BLaER1 treated with 17β-estradiol and CSF1 and Interleukin-3, amounts not matched to agents 10 nM and 100 nM (cell line): Measurements from ENCODE around the gene F10.
"Not testable (repeated sequence)": the region's sequence is repeated elsewhere in the genome, so short reads cannot be mapped to it uniquely, and the experiment has no call there.

Experiments used
- H3K27ac ChIP-seq, 11 experiments: shearing (Covaris generic); formaldehyde crosslinking; 2 replicates each; pipeline ENCODE4 v1.8.1; 2022
- H3K27me3 ChIP-seq, 11 experiments: shearing (Covaris generic); formaldehyde crosslinking; 2 replicates each; pipeline ENCODE4 v1.8.1; 2022
- H3K36me3 ChIP-seq, 11 experiments: shearing (Covaris generic); formaldehyde crosslinking; 2 replicates each; pipeline ENCODE4 v1.8.1; 2022
- H3K4me1 ChIP-seq, 10 experiments: shearing (Covaris generic); formaldehyde crosslinking; 2 replicates each; pipeline ENCODE4 v1.8.1; 2022
- H3K4me2 ChIP-seq, 11 experiments: shearing (Covaris generic); formaldehyde crosslinking; 2 replicates each; pipeline ENCODE4 v1.8.1; 2022
- H3K4me3 ChIP-seq, 10 experiments: shearing (Covaris generic); formaldehyde crosslinking; 2 replicates each; pipeline ENCODE4 v1.8.1; 2022
- H3K9ac ChIP-seq, 11 experiments: shearing (Covaris generic); formaldehyde crosslinking; 2 replicates each; pipeline ENCODE4 v1.8.1; 2022
- H3K9me3 ChIP-seq, 11 experiments: shearing (Covaris generic); formaldehyde crosslinking; replicated peaks in 1 of 11; 2 replicates each; pipeline ENCODE4 v1.8.1; 2022
- H4K20me1 ChIP-seq, 11 experiments: shearing (Covaris generic); formaldehyde crosslinking; 2 replicates each; pipeline ENCODE4 v1.8.1; 2022
- Cebpa-rat ChIP-seq, 11 experiments: shearing (Covaris generic); IDR thresholded peaks; 2 replicates each; pipeline ENCODE4 v1.8.1; 2022

The F10 gene

GRCh38 chr13:113103646-113104045, 19.0 kb upstream of the F10 start:
- no peak overlapping the region for H3K9ac ChIP-seq
- no peaks in the 10 kb centered on the region for H3K36me3 ChIP-seq
- no peak overlapping the region for H3K4me3 ChIP-seq
- H3K4me2 ChIP-seq = peak overlapping the region in 4 of 11 experiments; percentile 2 to 21 (median 16); a peak in 6 of 22 replicates
- H4K20me1 ChIP-seq = peaks cover 0 to 8% (median 0%) of the 10 kb centered on the region in 11 experiments; a peak in 1 of 22 replicates
- no peak for TF ChIP-seq Cebpa-rat (IDR thresholded peaks at IDR 0.05)
- H3K27me3 ChIP-seq = no peaks in the 10 kb centered on the region
- peaks cover 0 to 6% (median 3%) of the 10 kb centered on the region in 11 experiments; a peak in 7 of 22 replicates for H3K9me3 ChIP-seq
- H3K27ac ChIP-seq = no peak overlapping the region
- H3K4me1 ChIP-seq = peaks cover 0 to 17% (median 9%) of the 10 kb centered on the region in 10 experiments; a peak in 13 of 20 replicates

DNA sequence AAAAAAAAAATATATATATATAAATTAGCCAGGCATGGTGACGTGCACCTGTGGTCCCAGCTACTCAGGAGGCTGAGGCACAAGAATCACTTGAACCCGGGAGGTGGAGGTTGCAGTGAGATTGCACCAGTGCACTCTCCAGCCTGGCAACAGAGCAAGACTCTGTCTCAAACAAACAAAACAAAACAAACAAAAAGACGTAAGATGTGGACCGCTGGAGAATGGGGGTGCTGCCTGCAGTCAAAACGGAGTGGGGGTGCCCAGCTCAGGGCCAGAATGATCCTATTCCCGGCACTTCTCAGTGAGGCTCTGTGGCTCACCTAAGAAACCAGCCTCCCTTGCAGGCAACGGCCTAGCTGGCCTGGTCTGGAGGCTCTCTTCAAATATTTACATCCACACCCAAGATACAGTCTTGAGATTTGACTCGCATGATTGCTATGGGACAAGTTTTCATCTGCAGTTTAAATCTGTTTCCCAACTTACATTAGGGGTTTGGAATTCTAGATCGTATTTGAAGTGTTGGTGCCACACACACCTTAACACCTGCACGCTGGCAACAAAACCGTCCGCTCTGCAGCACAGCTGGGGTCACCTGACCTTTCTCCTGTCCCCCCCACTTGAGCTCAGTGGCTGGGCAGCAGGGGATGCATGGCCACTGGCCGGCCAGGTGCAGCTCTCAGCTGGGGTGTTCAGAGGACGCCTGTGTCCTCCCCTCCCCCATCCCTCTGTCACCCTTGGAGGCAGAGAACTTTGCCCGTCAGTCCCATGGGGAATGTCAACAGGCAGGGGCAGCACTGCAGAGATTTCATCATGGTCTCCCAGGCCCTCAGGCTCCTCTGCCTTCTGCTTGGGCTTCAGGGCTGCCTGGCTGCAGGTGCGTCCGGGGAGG, 17.3 kb upstream of the F10 start, which contains the start of gene F7:
F7 (plus strand) TSS at position 760 of the 889 bp plus-strand sequence; CDS start at position 811, 51 bp downstream.
- no peaks in the 10 kb centered on the region for H3K27me3 ChIP-seq
- H4K20me1 ChIP-seq = peaks cover 0 to 8% (median 0%) of the 10 kb centered on the region in 11 experiments; a peak in 1 of 22 replicates
- H3K4me2 ChIP-seq = peak within 1 kb of the TSS in 8 of 11 experiments; percentile 7 to 51 (median 20); a peak in 9 of 22 replicates
- peaks cover 0 to 17% (median 9%) of the 10 kb centered on the region in 10 experiments; a peak in 13 of 20 replicates for H3K4me1 ChIP-seq
- H3K9me3 ChIP-seq = peaks cover 13 to 21% (median 19%) of the 10 kb centered on the region in 11 experiments
- H3K36me3 ChIP-seq = no peaks in the 10 kb centered on the region
- peak within 1 kb of the TSS in 2 of 11 experiments; percentile 13 to 25; a peak in 2 of 22 replicates for H3K9ac ChIP-seq
- H3K27ac ChIP-seq = no peak within 1 kb of the TSS
- no peak for TF ChIP-seq Cebpa-rat (IDR thresholded peaks at IDR 0.05)
- no peak within 1 kb of the TSS for H3K4me3 ChIP-seq

- peaks cover 0 to 8% (median 0%) of the 10 kb centered on the region in 11 experiments; a peak in 1 of 22 replicates for H4K20me1 ChIP-seq
Observed at GRCh38 chr13:113105921-113106452, 16.6 kb upstream of the F10 start.

GRCh38 chr13:113106711-113107351, 15.8 kb upstream of the F10 start:
- Histone ChIP-seq H3K27ac (no peak overlapping the region), H3K4me2 (no peak overlapping the region), H3K9me3 (peaks cover 21 to 30% (median 26%) of the 10 kb centered on the region in 11 experiments), H4K20me1 (peaks cover 0 to 8% (median 0%) of the 10 kb centered on the region in 11 experiments; a peak in 1 of 22 replicates), H3K27me3 (no peaks in the 10 kb centered on the region), H3K4me1 (peaks cover 0 to 17% (median 9%) of the 10 kb centered on the region in 10 experiments; a peak in 13 of 20 replicates), H3K9ac (no peak overlapping the region), H3K36me3 (no peaks in the 10 kb centered on the region), H3K4me3 (no peak overlapping the region)
- no peak for TF ChIP-seq Cebpa-rat (IDR thresholded peaks at IDR 0.05)

More at GRCh38 chr13:113105921-113106452, 16.6 kb upstream of the F10 start:
- no peaks in the 10 kb centered on the region for H3K36me3 ChIP-seq
- H3K4me1 ChIP-seq = peaks cover 0 to 17% (median 9%) of the 10 kb centered on the region in 10 experiments; a peak in 13 of 20 replicates
- H3K9ac ChIP-seq = peak overlapping the region in 1 of 11 experiments; percentile 25; a peak in 1 of 22 replicates
- H3K4me2 ChIP-seq = peak overlapping the region in 8 of 11 experiments; percentile 7 to 51 (median 20); a peak in 9 of 22 replicates
- TF ChIP-seq Cebpa-rat (IDR thresholded peaks at IDR 0.05) = no peak
- H3K4me3 ChIP-seq = no peak overlapping the region
- H3K27ac ChIP-seq = no peak overlapping the region
- H3K9me3 ChIP-seq = peaks cover 20 to 28% (median 26%) of the 10 kb centered on the region in 11 experiments
- no peaks in the 10 kb centered on the region for H3K27me3 ChIP-seq

DNA sequence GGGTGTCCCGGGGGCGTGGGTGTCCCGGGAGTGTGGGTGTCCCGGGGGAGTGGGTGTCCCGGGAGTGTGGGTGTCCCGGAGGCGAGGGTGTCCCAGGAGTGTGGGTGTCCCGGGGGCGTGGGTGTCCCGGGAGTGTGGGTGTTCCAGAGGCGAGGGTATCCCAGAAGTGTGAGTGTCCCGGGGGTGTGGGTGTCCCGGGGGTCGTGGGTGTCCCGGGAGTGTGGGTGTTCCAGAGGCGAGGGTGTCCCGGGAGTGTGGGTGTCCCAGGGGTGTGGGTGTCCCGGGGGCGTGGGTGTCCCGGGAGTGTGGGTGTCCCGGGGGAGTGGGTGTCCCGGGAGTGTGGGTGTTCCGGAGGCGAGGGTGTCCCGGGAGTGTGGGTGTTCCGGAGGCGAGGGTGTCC, 14.1 kb upstream of the F10 start:
- not testable (repeated sequence) for H3K9ac ChIP-seq, H3K36me3 ChIP-seq
- H3K9me3 ChIP-seq = peaks cover 21 to 30% (median 26%) of the 10 kb centered on the region in 11 experiments

DNA sequence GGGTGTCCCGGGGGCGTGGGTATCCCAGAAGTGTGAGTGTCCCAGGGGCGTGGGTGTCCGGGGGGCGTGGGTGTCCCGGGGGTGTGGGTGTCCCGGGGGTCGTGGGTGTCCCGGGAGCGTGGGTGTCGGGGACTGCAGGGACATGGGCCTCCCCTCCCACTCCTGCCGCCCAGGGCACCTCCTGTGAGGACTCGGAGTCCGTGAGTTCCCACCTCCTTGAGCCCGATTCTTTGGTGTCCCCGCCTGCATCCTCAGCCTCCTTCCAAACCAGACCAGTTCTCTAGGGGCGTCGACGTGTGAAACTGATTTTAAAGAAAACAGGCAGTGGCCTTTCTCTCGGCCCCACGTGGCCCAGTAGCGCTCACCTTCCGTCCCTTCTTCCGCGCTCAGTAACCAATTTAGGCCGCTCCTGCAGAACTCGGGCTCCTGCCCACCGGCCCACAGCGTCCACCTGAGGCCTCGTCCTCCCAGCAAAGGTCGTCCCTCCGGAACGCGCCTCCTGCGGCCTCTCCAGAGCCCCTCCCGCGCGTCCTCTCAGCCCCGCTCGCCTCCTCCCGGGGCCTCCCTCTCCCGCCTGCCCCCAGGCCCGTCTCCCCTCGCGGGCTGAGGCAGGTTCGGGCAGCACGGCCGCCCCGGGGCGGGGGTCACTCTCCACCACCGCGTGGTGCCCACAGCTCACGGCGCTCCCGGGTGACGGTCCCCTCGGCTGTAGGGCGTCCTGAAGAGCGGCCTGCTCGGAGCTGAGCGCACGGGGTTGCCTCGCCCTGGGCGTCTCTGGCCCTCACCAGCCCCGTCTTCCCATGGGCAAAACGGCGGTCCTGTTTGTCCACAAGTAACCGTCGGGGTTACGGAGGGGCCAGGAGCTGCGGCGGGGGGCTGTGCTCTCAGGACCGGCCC, 13.2 kb upstream of the F10 start:
- H3K4me3 ChIP-seq = no peak overlapping the region
- H3K9ac ChIP-seq = no peak overlapping the region
- 0 out of 22 replicates have a peak, but pooled peaks cover 0 to 4% (median 0%) of the 10 kb centered on the region in 11 experiments for H4K20me1 ChIP-seq
- H3K9me3 ChIP-seq = peaks cover 21 to 30% (median 26%) of the 10 kb centered on the region in 11 experiments
- no peak overlapping the region for H3K4me2 ChIP-seq
- TF ChIP-seq Cebpa-rat (IDR thresholded peaks at IDR 0.05) = no peak
- no peaks in the 10 kb centered on the region for H3K36me3 ChIP-seq
- no peak overlapping the region for H3K27ac ChIP-seq
- H3K4me1 ChIP-seq = peaks cover 0 to 14% (median 8%) of the 10 kb centered on the region in 10 experiments; a peak in 13 of 20 replicates
- no peaks in the 10 kb centered on the region for H3K27me3 ChIP-seq

More for the DNA sequence above, 14.1 kb upstream of the F10 start:
- not testable (repeated sequence) for H3K4me3 ChIP-seq, H3K27me3 ChIP-seq, H3K27ac ChIP-seq, H4K20me1 ChIP-seq, H3K4me2 ChIP-seq
- H3K4me1 ChIP-seq = peaks cover 0 to 19% (median 9%) of the 10 kb centered on the region in 10 experiments; a peak in 13 of 20 replicates

- peaks cover 0 to 13% (median 8%) of the 10 kb centered on the region in 10 experiments; a peak in 13 of 20 replicates for H3K4me1 ChIP-seq
- H3K9ac ChIP-seq = no peak overlapping the region
- no peak overlapping the region for H3K4me3 ChIP-seq
- H3K27me3 ChIP-seq = no peaks in the 10 kb centered on the region
- H3K4me2 ChIP-seq = no peak overlapping the region
- no peak overlapping the region for H3K27ac ChIP-seq
- peaks cover 21 to 30% (median 26%) of the 10 kb centered on the region in 11 experiments for H3K9me3 ChIP-seq
- H3K36me3 ChIP-seq = no peaks in the 10 kb centered on the region
- H4K20me1 ChIP-seq = peaks cover 0 to 4% (median 0%) of the 10 kb centered on the region in 11 experiments; a peak in 1 of 22 replicates
- no peak for TF ChIP-seq Cebpa-rat (IDR thresholded peaks at IDR 0.05)
Observed at GRCh38 chr13:113110048-113110851, 12.3 kb upstream of the F10 start.
